Erythroblast (primary cell): ENCODE results near the gene LYPD5.
A peak's percentile ranks its signal among the peaks of the same experiment; 100 is the strongest.

ENCODE experiments used
- DNase-seq, 2 experiments: peaks; one replicate each; lab custom pipeline; 2025; lab: John Stamatoyannopoulos, UW
- GATA1 ChIP-seq: IDR thresholded peaks from 2 replicates; pipeline ENCODE4 v1.6.1; 2011; ENCODE audit warnings: low read depth, mild to moderate bottlenecking, control low read depth, low read length, moderate library complexity
- POLR2A ChIP-seq: IDR thresholded peaks from 2 replicates; pipeline ENCODE4 v1.6.1; 2011; ENCODE audit warnings: mild to moderate bottlenecking, low read length

Gene LYPD5

DNA sequence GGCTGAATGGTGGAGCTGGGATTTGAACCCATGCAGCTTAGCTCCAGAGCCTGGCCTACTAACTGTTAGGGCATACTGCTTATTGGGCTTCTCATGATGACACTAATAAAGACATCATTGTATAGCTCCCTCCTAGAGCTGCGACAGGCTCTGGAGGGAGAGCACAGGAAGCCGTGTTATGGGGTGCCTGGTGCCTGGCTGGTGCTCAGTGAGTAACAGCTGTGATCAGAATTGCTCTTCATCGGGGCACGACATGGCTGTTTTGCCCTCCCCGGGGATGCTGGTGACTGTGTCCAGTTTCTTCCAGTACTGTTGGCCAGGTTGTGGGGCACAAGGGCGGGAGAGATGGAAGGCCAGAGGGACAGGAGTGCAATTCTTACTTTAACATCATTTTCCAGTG lies 5.1 kb downstream of the LYPD5 start:
- TF ChIP-seq GATA1 = no peak
- TF ChIP-seq POLR2A = no peak
- no peak for DNase-seq

DNA sequence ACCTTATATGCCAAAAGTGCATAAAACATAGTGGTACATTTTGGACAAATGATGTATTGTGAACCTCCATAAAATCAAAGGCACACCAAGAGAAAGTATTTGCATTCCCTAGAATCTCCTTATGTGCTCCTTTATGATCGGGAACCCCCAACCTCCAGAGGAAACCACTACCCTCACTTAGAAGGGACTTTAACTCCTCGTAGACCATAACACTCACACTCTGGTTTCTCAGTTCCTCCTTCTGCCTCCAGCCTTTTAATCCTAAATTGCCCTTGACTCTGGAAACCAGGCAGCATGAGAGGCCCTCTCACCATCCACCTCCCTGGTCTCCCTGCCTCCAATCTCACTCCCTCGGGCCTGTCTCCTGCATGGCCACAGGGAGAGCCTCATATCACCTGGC lies 11.7 kb downstream of the LYPD5 start:
- TF ChIP-seq GATA1 = no peak
- no peak for TF ChIP-seq POLR2A
- no peak for DNase-seq

GRCh38 chr19:43789029-43789428 lies 13.2 kb downstream of the LYPD5 start:
- TF ChIP-seq GATA1 (no peak), POLR2A (no peak)
- DNase-seq = peak; percentile 48 to 56

DNA sequence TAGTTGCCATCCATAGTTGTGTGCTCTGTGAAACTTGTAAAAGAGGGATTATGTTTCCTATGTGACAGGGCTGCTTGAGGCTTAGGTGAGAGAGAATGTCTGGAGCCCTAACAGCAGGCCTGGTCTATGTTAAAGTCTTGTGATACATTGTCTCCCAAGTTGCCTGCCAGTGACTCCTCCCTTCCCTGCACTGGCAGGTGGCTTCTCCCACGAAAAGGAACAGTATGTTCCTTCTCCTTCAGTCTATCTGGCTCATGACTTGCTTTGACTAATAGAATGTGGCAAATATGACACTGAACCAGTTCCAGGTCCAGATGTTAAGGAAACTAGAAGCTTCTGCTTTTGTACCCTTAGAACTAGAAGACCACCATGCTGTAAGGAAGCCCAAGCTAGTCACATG lies 15.6 kb downstream of the LYPD5 start:
- no peak for DNase-seq
- TF ChIP-seq GATA1 (no peak), POLR2A (no peak)

DNA sequence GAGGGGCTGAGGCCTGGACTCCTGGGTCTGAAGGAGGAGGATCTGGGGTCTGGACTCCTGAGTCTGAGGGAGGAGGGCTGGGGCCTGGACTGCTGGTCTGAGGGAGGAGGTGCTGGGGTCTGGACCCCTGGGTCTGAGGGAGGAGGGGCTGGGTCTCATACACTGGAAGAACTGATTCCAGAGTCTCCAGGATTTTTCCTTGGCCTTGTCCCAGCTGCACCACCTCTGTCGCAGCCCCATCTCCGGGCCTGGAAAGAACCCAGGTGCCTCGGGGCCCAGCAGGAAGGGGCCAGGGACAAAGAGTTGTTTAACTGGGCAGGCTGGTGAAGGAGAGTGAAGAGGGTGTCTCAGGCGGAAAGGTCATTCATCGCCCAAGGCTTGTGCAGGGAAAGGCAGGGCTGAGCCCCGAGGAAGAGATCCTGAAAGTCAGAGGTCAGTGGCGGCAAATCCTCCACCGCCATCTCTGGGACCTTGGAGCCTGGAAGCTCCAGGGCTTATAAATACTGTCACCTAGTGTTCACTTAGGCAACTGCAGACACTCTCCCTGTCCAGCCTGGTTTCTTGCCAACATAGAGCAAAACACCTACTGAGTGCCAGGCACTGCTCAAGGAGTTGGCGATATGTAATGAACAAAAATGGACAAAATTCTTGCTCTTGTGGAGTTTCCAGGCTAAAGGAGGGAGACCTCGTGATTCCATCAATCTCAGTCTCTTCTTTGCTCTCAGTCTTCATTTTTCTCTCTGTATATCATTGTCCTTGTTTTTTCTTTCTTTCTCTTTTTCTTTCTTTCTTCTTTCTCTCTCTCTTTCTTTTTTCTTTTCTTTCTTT lies 17.1 kb downstream of the LYPD5 start:
- peak; percentile 79 to 88 for DNase-seq
- no peak for TF ChIP-seq GATA1
- no peak for TF ChIP-seq POLR2A

DNA sequence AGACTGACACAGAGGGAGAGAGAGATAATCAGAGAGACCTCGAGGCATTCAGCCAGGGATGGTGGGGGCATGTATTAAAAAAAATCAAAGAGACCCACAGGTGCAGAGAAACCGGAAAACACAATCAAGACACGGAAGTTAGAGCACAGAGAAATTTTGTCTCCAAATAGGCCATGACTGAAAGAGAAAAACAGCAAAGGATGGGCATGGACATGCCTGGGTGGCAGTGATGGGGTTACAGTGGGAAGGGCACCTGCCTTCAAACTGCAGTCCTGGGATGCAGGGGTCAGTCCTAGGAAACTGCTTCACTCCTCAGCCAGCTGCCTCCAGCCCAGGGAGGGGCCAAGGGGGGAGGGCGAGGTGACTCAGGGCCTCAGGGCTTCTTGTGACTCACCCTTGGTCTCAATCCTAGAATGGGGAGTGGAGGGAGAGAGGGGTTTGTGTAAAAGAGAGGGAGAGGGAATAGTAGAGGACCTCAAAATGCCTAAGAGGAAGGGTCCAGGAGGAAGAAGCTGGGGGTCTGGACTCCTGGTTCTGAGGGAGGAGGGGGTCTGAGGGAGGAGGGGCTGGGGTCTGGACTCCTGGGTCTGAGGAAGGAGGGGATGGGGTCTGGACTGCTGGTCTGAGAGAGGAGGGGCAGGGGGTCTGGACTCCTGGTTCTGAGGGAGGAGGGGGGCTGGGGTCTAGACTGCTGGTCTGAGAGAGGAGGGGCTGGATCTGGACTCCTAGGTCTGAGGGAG lies 17.8 kb downstream of the LYPD5 start:
- TF ChIP-seq GATA1 (no peak), POLR2A (no peak)

GRCh38 chr19:43783636-43784035 lies 18.6 kb downstream of the LYPD5 start:
- TF ChIP-seq POLR2A (no peak), GATA1 (no peak)
- no peak for DNase-seq

More for the DNA sequence above, 17.8 kb downstream of the LYPD5 start:
- DNase-seq = peak; percentile 63 to 85

GRCh38 chr19:43782689-43783231 lies 19.5 kb downstream of the LYPD5 start:
- TF ChIP-seq GATA1 = no peak
- TF ChIP-seq POLR2A = no peak
- DNase-seq = peak; percentile 60 to 65

- DNase-seq = no peak
These were observed 20.0 kb downstream of the LYPD5 start for GRCh38 chr19:43782311-43782660.

GRCh38 chr19:43781630-43782310 lies 20.5 kb downstream of the LYPD5 start:
- TF ChIP-seq GATA1 (no peak), POLR2A (no peak)
- DNase-seq = no peak

More at GRCh38 chr19:43782311-43782660, 20.0 kb downstream of the LYPD5 start:
- TF ChIP-seq GATA1 = no peak
- TF ChIP-seq POLR2A = no peak

- no peak for TF ChIP-seq GATA1
- peak; percentile 66 for TF ChIP-seq POLR2A
- peak; percentile 62 to 69 for DNase-seq
These were observed 21.3 kb downstream of the LYPD5 start, which contains the start of gene KCNN4 for GRCh38 chr19:43780706-43781525. TSS of gene KCNN4 (minus strand) at chr19:43780973. CDS start at chr19:43780861, 112 bp downstream.

- TF ChIP-seq POLR2A (no peak), GATA1 (no peak)
- peak; percentile 18 to 44 for DNase-seq
These were observed 22.4 kb downstream of the LYPD5 start for GRCh38 chr19:43779820-43780219.
